Hematopoietic multipotent progenitor cell treated with erythropoietin and hydrocortisone succinate and interleukin-3 and kit ligand, for 17 days (in vitro differentiated cells): ENCODE data around the gene NCF4.

ENCODE experiments used
- DNase-seq: peaks from one replicate; pipeline ENCODE4 v3.0.0-alpha.2; 2015; ENCODE audit warnings: low spot score

NCF4 gene

DNA sequence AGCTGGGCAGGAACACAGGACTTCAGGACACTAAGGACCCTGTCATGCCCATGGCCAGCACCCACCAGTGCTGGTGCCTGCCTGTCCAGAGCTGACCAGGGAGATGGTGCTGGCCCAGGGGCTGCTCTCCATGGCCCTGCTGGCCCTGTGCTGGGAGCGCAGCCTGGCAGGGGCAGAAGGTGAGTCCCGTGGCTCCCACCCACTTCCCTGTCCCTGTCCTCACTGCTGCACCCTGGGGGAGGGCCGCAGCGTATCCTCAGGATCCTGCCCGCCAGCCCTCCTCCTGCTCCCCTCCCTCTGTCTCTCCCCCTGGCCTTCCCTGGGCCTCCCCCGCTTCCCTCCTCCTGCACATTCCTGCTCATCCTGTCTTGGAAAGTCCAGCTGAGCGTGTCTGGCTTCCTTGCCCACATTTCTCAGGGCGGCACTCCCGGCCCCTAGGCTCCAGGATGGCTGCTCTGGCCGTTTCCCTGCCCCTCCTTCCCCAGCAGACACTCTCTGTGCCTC, 61.4 kb downstream of the NCF4 start:
- DNase-seq = no peak

- DNase-seq = no peak
Observed at GRCh38 chr22:36922711-36923110, 61.9 kb downstream of the NCF4 start.

DNA sequence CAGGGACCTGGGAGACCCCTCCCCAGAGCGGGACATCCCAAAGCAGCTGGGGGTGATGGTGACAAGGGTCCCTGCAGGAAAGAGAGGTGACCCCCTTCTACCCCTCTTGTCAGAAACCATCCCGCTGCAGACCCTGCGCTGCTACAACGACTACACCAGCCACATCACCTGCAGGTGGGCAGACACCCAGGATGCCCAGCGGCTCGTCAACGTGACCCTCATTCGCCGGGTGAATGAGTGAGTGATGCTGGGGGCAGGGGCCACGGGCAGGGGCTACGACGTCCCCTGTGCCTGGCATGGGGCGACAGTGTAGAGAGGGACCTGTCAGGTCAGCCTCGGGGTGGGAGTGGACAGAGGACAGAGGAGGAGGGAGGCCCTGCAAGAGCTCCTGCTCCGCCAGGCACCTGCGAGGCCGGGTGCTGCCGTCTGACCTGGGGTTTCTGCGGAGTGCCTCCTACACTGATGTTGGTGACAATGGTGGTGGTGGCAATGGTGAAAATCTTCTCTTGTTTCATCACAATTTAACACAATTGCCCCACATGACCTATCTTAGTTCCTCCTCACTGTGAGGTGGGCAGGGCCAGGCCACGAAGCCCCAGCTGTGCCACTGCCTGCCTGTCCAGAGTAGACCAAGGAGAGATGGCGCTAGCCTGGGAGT, 62.5 kb downstream of the NCF4 start:
- no peak for DNase-seq

DNA sequence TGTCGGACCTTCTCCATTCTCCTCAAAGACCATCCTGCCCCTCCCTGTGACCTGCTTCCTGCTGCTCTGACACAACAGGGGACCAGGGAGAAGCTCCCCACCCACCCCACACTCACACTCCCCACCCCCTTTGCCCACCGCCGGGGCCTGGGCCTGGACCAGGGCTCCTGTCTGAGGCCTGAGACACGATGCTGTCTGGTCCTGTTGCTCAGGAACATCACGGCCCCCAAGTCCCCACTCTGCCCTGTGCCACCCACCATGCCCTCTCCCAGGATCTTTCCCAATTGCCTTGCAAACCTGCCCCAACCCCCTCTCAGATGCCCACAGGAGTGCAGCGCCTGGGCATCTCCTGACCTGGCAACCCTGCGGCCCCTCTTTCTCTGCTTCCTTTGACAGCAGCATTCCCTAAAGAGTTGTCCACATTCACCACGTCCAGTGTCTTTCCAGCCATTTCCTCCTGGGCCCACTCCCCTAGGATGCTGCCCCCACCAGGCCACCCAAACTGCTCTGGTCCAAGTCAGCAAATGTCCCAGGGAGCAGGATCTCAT, 63.4 kb downstream of the NCF4 start:
- DNase-seq = no peak

GRCh38 chr22:36925388-36926290, 64.8 kb downstream of the NCF4 start:
- no peak for DNase-seq

GRCh38 chr22:36926309-36926708, 65.5 kb downstream of the NCF4 start:
- DNase-seq = no peak

DNA sequence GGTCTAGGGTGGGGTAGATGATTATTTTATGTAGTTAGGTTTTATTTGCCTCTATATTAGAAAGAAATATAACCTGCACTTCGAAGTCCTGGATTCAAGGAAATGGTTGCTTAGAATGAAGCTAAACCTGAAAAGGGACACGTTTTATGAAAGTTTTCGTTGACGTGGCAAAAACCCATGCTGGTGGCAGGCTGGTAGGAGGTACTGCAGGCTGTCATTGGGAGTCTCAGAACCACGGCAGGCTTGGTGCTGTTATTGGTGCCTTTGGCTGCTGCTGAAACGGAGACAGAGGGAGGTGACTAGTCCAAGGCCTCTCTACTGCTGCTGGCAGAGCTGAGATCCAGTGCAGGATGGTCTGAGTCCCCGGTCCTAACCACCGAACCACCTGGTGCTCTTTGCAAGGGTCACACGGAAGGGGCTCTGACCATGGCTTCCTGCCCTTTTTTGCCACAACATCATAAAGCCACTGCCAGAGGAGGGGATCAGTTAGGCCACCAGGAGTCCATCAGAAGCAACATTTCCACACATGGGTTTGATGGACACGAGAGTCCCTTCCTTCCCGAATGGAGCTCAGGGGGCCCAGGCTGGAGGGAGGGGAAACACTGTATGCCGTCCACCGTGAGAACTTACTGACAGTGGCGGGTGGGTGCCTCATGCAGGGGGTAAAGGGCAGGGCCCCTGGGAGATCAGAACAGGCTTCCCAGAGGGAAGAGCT, 66.1 kb downstream of the NCF4 start:
- DNase-seq = no peak
